ENCODE results near the gene PLA2G2F. TPM values are rescaled to one million over a fixed set of nuclear protein-coding genes. Genes with fewer than 3 reads are reported as not detected.

PLA2G2F gene
- total RNA-seq, 1 experiment from 2014 or later = not detected

DNA sequence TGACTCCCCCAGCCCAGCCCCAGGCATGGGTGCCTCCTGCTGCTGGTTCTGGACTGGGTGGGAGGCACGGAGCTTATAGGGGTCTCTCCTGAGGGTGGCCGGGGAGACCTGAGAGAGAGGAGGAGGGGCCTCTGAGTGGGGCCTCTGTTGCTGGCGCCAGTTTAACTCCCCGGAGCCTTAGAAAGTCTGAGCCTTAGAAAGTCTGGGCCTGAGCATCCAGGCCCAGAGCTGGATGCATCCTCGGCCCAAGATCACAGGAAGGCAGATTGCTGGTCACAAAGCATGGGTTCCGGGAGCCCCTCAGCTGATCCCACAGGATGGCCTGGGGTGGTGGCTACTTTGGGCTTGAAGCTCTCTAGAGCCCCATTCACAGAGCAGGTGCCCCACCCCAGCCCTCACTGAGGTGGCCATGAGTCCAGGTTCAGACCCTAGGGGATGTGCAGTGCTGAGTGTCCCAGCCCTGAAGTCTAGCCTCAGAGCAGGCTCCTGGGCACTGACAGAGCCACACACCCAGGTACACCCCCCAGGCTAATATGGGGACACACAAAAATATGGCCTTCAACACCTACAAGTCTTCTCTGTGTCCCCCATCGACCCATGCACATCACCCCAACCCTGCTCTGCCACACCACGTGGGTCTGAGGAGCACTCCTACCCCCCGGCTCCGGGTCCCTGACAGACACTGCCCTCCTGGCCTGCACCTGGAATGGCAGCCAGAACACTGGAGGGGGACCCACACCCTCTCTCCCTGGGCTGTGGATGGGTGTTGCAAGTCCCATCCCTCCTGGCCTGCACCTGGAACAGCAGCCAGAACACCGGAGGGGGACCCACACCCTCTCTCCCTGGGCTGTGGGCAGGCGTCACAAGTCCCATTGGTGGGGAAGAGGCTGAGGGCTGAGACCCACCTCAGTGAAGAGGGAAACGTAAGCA is 9.7 kb downstream of the PLA2G2F start:
- BruUV-seq (replicated peaks) = no TSS peak
- no peaks in the 10 kb centered on the region for H3K27me3 Mint-ChIP-seq (ENCODE audit: insufficient read depth, unreplicated experiment)
- CTCF ChIA-PET = interaction anchor here (1.2 to 5.8 kb wide), 3 partner anchors 49 to 229 kb away, joined by 4 to 76 read pairs (median 76); no protein-coding TSS in a partner anchor
- no peak for DNase-seq (ENCODE audit: unreplicated experiment)
- TF ChIP-seq, protein P1, sequence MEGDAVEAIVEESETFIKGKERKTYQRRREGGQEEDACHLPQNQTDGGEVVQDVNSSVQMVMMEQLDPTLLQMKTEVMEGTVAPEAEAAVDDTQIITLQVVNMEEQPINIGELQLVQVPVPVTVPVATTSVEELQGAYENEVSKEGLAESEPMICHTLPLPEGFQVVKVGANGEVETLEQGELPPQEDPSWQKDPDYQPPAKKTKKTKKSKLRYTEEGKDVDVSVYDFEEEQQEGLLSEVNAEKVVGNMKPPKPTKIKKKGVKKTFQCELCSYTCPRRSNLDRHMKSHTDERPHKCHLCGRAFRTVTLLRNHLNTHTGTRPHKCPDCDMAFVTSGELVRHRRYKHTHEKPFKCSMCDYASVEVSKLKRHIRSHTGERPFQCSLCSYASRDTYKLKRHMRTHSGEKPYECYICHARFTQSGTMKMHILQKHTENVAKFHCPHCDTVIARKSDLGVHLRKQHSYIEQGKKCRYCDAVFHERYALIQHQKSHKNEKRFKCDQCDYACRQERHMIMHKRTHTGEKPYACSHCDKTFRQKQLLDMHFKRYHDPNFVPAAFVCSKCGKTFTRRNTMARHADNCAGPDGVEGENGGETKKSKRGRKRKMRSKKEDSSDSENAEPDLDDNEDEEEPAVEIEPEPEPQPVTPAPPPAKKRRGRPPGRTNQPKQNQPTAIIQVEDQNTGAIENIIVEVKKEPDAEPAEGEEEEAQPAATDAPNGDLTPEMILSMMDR (IDR thresholded peaks at IDR 0.05; ENCODE audit: unreplicated experiment) = no peak
- H3K4me3 Mint-ChIP-seq (ENCODE audit: unreplicated experiment) = no peak overlapping the region
- H3K36me3 Mint-ChIP-seq (ENCODE audit: insufficient read depth, unreplicated experiment) = no peaks in the 10 kb centered on the region
- no peaks in the 10 kb centered on the region for H3K9me3 Mint-ChIP-seq (ENCODE audit: unreplicated experiment)
- peaks cover 6% of the 10 kb centered on the region for H3K4me1 Mint-ChIP-seq (ENCODE audit: insufficient read depth, unreplicated experiment)
- POLR2A ChIA-PET = interaction anchor here (0.6 to 1.0 kb wide), 2 partner anchors 16 to 165 kb away, joined by 3 read pairs; no protein-coding TSS in a partner anchor
- intact Hi-C loops (cut with micrococcal nuclease) = no loop called here
- no peak overlapping the region for H3K27ac Mint-ChIP-seq (ENCODE audit: low read depth, unreplicated experiment)

DNA sequence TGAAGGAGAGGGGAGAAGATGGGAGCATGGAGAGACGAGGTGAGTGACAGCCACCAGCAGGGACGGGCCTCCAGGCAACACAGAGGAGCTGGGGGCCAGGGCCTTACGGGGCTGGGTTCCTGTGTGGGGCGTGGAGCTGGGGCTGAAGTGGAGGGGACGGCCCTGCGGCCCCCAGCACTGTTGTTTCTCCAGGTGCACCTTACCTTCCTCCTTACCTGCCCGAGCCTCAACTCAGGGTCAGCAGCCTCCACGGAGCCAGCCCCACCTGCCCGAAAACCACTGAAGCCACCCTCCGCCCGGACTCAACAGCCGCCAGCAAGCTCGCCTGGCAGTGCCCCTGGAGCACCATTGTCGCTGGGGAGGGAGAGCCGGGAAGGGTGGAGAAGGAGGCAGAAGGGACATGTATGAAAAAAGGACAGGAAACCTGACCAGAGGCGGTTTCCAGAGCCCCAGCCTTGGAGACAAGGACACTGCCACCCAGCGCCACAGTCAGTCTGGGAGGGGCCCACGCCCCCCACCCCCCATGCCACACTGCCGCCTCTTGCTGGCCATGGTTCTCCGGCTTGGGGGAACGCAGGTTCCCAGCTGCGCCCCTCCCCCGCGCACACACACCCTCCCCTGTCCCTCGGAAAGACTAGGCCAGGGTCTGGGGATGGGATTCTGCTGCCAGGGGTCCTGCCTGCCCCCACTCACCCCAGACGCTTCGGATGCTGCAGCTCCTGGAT is 10.6 kb downstream of the PLA2G2F start:
- TF ChIP-seq, protein P1 (IDR thresholded peaks at IDR 0.05; ENCODE audit: unreplicated experiment) = no peak
- Mint-ChIP-seq H3K4me3 (ENCODE audit: unreplicated experiment) (no peak overlapping the region), H3K9me3 (ENCODE audit: unreplicated experiment) (no peaks in the 10 kb centered on the region), H3K36me3 (ENCODE audit: insufficient read depth, unreplicated experiment) (no peaks in the 10 kb centered on the region), H3K27me3 (ENCODE audit: insufficient read depth, unreplicated experiment) (no peaks in the 10 kb centered on the region), H3K4me1 (ENCODE audit: insufficient read depth, unreplicated experiment) (peaks cover 6% of the 10 kb centered on the region), H3K27ac (ENCODE audit: low read depth, unreplicated experiment) (no peak overlapping the region)
- POLR2A ChIA-PET = interaction anchor here (1.0 kb wide), 1 partner anchor 17 kb away, joined by 3 read pairs; no protein-coding TSS in a partner anchor
- no TSS peak for BruUV-seq (replicated peaks)
- intact Hi-C loops (cut with micrococcal nuclease) = loop anchor here (5.0 kb wide), 1 partner anchor 387 kb away; no protein-coding TSS in a partner anchor
- CTCF ChIA-PET = interaction anchor here (0.6 to 5.8 kb wide), 5 partner anchors 43 to 268 kb away, joined by 3 to 76 read pairs (median 41); partner anchors contain the start of gene OTUD3
- DNase-seq (ENCODE audit: unreplicated experiment) = no peak

DNA sequence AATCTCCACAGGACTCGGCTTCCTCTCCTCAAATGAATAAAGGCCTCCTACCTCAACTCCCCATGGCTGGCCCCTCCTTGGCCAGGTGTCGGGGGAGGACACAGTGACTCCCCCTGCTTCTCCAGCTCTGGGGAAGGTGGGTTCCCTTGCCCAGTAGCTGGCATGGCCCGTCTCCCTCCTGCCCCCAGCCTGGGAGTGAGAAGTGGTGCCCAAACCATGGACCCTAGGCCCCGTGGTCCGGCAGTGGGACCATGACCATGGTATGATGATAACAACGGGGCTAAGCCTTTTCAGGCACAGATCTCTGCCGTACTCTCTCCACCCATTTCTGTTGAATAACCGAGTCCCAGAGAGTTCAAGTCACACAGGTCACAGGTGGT is 11.2 kb downstream of the PLA2G2F start:
- BruUV-seq (replicated peaks) = no TSS peak
- no peaks in the 10 kb centered on the region for H3K27me3 Mint-ChIP-seq (ENCODE audit: insufficient read depth, unreplicated experiment)

More for the DNA sequence above, 11.2 kb downstream of the PLA2G2F start:
- intact Hi-C loops (cut with micrococcal nuclease) = loop anchor here (5.0 kb wide), 1 partner anchor 388 kb away; no protein-coding TSS in a partner anchor
- TF ChIP-seq, protein P1 (IDR thresholded peaks at IDR 0.05; ENCODE audit: unreplicated experiment) = no peak
- POLR2A ChIA-PET = no interaction called here
- CTCF ChIA-PET = interaction anchor here (0.6 to 5.8 kb wide), 6 partner anchors 33 to 268 kb away, joined by 3 to 76 read pairs (median 25); partner anchors contain the start of gene OTUD3
- Mint-ChIP-seq H3K27ac (ENCODE audit: low read depth, unreplicated experiment) (no peak overlapping the region), H3K36me3 (ENCODE audit: insufficient read depth, unreplicated experiment) (no peaks in the 10 kb centered on the region), H3K9me3 (ENCODE audit: unreplicated experiment) (no peaks in the 10 kb centered on the region), H3K4me3 (ENCODE audit: unreplicated experiment) (no peak overlapping the region), H3K4me1 (ENCODE audit: insufficient read depth, unreplicated experiment) (peaks cover 6% of the 10 kb centered on the region)
- no peak for DNase-seq (ENCODE audit: unreplicated experiment)

Data from MCF 10A (cell line).